ENCODE data around the gene DUOX2.

DUOX2 gene

DNA sequence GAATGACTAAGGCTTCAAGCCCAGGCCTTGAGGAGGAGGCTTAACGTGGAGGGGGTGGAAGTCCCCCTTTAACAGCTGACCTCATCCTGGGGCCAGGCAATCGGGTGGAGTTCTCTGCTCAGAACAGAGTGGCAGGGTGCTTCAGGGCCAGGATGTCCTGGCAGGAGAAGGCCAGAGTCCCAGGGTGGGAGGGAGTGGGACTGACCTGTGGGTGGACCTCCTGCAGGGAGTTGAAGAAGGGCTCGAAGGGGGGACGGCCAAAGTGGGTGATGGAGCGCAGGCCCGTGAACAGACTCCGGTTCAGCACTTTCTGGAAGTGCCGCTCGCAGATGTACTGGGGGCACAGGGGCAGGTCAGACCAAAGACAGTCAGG lies 19.6 kb downstream of the DUOX2 start:
- no peak overlapping the region for H3K4me3 ChIP-seq (ENCODE audit: low read length)
- no peak overlapping the region for H3K27ac ChIP-seq (ENCODE audit: low read depth, low read length)
- H3K4me1 ChIP-seq (ENCODE audit: control insufficient read depth, low read length), result no peaks in the 10 kb centered on the region
- H3K79me2 ChIP-seq (ENCODE audit: control insufficient read depth, low read length), result no peaks in the 10 kb centered on the region
- peaks cover 18% of the 10 kb centered on the region; the same call in 1 of the 2 replicates for H3K27me3 ChIP-seq (ENCODE audit: control insufficient read depth, low read length)
- TF ChIP-seq, protein P1, sequence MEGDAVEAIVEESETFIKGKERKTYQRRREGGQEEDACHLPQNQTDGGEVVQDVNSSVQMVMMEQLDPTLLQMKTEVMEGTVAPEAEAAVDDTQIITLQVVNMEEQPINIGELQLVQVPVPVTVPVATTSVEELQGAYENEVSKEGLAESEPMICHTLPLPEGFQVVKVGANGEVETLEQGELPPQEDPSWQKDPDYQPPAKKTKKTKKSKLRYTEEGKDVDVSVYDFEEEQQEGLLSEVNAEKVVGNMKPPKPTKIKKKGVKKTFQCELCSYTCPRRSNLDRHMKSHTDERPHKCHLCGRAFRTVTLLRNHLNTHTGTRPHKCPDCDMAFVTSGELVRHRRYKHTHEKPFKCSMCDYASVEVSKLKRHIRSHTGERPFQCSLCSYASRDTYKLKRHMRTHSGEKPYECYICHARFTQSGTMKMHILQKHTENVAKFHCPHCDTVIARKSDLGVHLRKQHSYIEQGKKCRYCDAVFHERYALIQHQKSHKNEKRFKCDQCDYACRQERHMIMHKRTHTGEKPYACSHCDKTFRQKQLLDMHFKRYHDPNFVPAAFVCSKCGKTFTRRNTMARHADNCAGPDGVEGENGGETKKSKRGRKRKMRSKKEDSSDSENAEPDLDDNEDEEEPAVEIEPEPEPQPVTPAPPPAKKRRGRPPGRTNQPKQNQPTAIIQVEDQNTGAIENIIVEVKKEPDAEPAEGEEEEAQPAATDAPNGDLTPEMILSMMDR (IDR thresholded peaks at IDR 0.05; ENCODE audit: low read depth, low read length, poor library complexity, severe bottlenecking), result no peak
- no peak for TF ChIP-seq EZH2phosphoT487 (IDR thresholded peaks at IDR 0.05; ENCODE audit: borderline replicate concordance, low read length)
- H3F3A ChIP-seq (ENCODE audit: control insufficient read depth, insufficient read depth), result no peaks in the 10 kb centered on the region
- H3K4me2 ChIP-seq (ENCODE audit: low read length), result no peak overlapping the region
- H4K20me1 ChIP-seq (ENCODE audit: control insufficient read depth, insufficient read depth, low read depth, low read length), result no peaks in the 10 kb centered on the region
- no peaks in the 10 kb centered on the region for H3K9me2 ChIP-seq (replicated peaks; ENCODE audit: control insufficient read depth, low read length)
- no peaks in the 10 kb centered on the region for H3K9me3 ChIP-seq (ENCODE audit: control insufficient read depth, insufficient read depth, low read length)
- H3K36me3 ChIP-seq (ENCODE audit: control insufficient read depth, low read length), result no peaks in the 10 kb centered on the region

DNA sequence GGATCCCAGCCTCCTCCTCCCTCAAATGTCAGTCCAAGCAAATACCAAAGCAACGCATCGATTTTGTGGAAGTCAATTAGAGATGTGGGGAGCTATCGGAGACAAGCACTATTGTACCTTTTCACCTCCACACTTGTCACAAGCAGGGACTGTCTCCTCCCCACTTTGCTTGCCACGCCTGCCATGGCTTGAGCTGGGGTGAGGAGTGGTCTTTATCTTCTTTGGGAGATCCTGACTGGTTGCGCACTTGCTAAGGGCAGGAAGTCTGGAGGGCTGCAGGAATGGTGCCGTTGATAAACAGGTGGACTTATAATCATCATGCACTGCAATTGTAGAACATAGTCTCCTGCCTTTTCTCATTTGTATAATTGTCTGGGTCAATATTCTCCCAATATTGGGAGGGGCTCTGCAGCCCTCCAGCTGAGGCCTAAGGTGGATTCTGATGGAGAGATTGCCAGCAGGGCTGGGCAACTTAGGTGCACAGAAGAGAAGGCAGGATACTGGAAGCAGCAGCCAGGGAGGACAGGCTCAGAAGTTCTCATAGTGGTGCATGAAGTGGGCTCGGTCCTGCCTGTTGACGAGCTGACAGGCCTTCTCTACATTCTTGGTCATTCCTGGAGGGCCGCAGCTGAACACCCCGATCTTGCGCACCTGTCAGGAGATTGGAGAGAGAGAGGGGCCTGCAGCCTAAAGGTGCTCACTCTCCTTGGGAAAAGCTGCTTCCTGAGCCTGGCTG lies 20.2 kb downstream of the DUOX2 start:
- H3K4me2 ChIP-seq (ENCODE audit: low read length), result no peak overlapping the region
- H4K20me1 ChIP-seq (ENCODE audit: control insufficient read depth, insufficient read depth, low read depth, low read length), result no peaks in the 10 kb centered on the region
- no peak overlapping the region for H3K4me3 ChIP-seq (ENCODE audit: low read length)
- no peaks in the 10 kb centered on the region for H3F3A ChIP-seq (ENCODE audit: control insufficient read depth, insufficient read depth)
- H3K4me1 ChIP-seq (ENCODE audit: control insufficient read depth, low read length), result no peaks in the 10 kb centered on the region
- no peaks in the 10 kb centered on the region for H3K36me3 ChIP-seq (ENCODE audit: control insufficient read depth, low read length)
- no peak overlapping the region for H3K27ac ChIP-seq (ENCODE audit: low read depth, low read length)
- no peaks in the 10 kb centered on the region for H3K9me3 ChIP-seq (ENCODE audit: control insufficient read depth, insufficient read depth, low read length)
- no peaks in the 10 kb centered on the region for H3K79me2 ChIP-seq (ENCODE audit: control insufficient read depth, low read length)
- no peaks in the 10 kb centered on the region for H3K9me2 ChIP-seq (replicated peaks; ENCODE audit: control insufficient read depth, low read length)
- peaks cover 19% of the 10 kb centered on the region; the same call in 1 of the 2 replicates for H3K27me3 ChIP-seq (ENCODE audit: control insufficient read depth, low read length)
- no peak for TF ChIP-seq EZH2phosphoT487 (IDR thresholded peaks at IDR 0.05; ENCODE audit: borderline replicate concordance, low read length)
- TF ChIP-seq, protein P1 (IDR thresholded peaks at IDR 0.05; ENCODE audit: low read depth, low read length, poor library complexity, severe bottlenecking), result no peak

DNA sequence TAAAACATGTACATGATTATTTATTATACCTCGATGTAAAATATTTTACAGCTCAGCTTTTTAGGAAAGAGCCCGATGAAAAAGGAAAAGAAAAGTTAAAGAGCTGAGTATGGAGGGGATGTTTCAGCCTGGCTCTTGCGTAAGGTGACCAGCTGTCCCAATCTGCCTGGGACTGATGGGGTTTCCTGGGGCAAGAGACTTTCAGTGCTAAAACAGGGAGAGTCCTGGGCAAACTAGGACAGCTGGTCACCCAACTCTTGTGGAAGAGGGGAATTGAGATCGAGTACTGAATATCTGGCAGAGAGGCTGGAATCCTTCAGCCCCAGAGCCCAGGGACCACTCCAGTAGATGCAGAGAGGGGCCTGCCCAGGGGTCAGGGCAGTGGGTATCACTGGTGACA lies 21.0 kb downstream of the DUOX2 start:
- no peaks in the 10 kb centered on the region for H3K4me1 ChIP-seq (ENCODE audit: control insufficient read depth, low read length)
- no peak for TF ChIP-seq EZH2phosphoT487 (IDR thresholded peaks at IDR 0.05; ENCODE audit: borderline replicate concordance, low read length)
- TF ChIP-seq, protein P1 (IDR thresholded peaks at IDR 0.05; ENCODE audit: low read depth, low read length, poor library complexity, severe bottlenecking), result no peak
- no peak overlapping the region for H3K4me2 ChIP-seq (ENCODE audit: low read length)
- no peaks in the 10 kb centered on the region for H4K20me1 ChIP-seq (ENCODE audit: control insufficient read depth, insufficient read depth, low read depth, low read length)
- peaks cover 22% of the 10 kb centered on the region; the same call in 1 of the 2 replicates for H3K27me3 ChIP-seq (ENCODE audit: control insufficient read depth, low read length)
- no peaks in the 10 kb centered on the region for H3K9me3 ChIP-seq (ENCODE audit: control insufficient read depth, insufficient read depth, low read length)
- no peaks in the 10 kb centered on the region for H3F3A ChIP-seq (ENCODE audit: control insufficient read depth, insufficient read depth)
- H3K4me3 ChIP-seq (ENCODE audit: low read length), result no peak overlapping the region
- H3K9me2 ChIP-seq (replicated peaks; ENCODE audit: control insufficient read depth, low read length), result no peaks in the 10 kb centered on the region
- no peaks in the 10 kb centered on the region for H3K79me2 ChIP-seq (ENCODE audit: control insufficient read depth, low read length)
- no peak overlapping the region for H3K27ac ChIP-seq (ENCODE audit: low read depth, low read length)
- H3K36me3 ChIP-seq (ENCODE audit: control insufficient read depth, low read length), result no peaks in the 10 kb centered on the region
